Brain microvascular endothelial cell (primary cell): ENCODE measurements around the gene ERP44.

Experiments
- DNase-seq: peaks from one replicate; pipeline ENCODE4 v3.0.0-alpha.2; 2020
- H3K27ac ChIP-seq: fragments of 250-450 bp; sonication (Bioruptor Pico); 2 replicates; pipeline ENCODE4 v1.5.1; 2020; ENCODE audit warnings: mild to moderate bottlenecking, moderate library complexity
- H3K27me3 ChIP-seq: fragments of 250-450 bp; sonication (Bioruptor Pico); replicated peaks from 2 replicates; pipeline ENCODE4 v1.5.1; 2020; ENCODE audit warnings: mild to moderate bottlenecking
- H3K36me3 ChIP-seq: fragments of 250-450 bp; sonication (Bioruptor Pico); replicated peaks from 2 replicates; pipeline ENCODE4 v1.5.1; 2020; ENCODE audit warnings: mild to moderate bottlenecking
- H3K4me3 ChIP-seq: 2 replicates; pipeline ENCODE4 v1.5.1; 2011; ENCODE audit warnings: low read depth, mild to moderate bottlenecking, control low read depth, low read length, moderate library complexity
- CTCF ChIP-seq: IDR thresholded peaks from 2 replicates; pipeline ENCODE4 v1.5.1; 2011; ENCODE audit warnings: low read depth, mild to moderate bottlenecking, moderate library complexity, low read length, control low read depth, inconsistent platforms; ENCODE audit errors: missing control alignments
- in situ Hi-C: cut with HindIII; loops from 2 replicates; pipeline ENCODE4 v1.10.0; 2017; ENCODE audit warnings: low sequenced_read_pairs, low pct_ligation_motif_present

Gene ERP44

GRCh38 chr9:99931155-99931840 lies 167.5 kb downstream of the ERP44 start:
- in situ Hi-C loops: no loop called here
- DNase-seq: no peak
- Histone ChIP-seq H3K36me3 (no peaks in the 10 kb centered on the region), H3K27me3 (no peaks in the 10 kb centered on the region), H3K27ac (no peak overlapping the region), H3K4me3 (no peak overlapping the region)
- TF ChIP-seq CTCF: no peak

GRCh38 chr9:99929652-99930051 lies 169.1 kb downstream of the ERP44 start:
- in situ Hi-C loops: no loop called here
- Histone ChIP-seq H3K27ac (no peak overlapping the region), H3K27me3 (no peaks in the 10 kb centered on the region), H3K36me3 (no peaks in the 10 kb centered on the region), H3K4me3 (no peak overlapping the region)
- no peak for TF ChIP-seq CTCF
- DNase-seq: no peak
